C4-2B (cell line): ENCODE measurements around the gene CACNA2D3.

Experiments
- CTCF ChIP-seq: fragments of 450-650 bp; conservative IDR thresholded peaks from 2 replicates; pipeline ENCODE4 v1.5.1; 2017; ENCODE audit warnings: mild to moderate bottlenecking
- ZFX ChIP-seq: fragments of 450-650 bp; IDR thresholded peaks from 2 replicates; pipeline ENCODE4 v1.6.1; 2017

GRCh38 chr3:54437271-54437670 lies 314.9 kb downstream of the CACNA2D3 start:
- no peak for TF ChIP-seq CTCF
- no peak for TF ChIP-seq ZFX
